T-cell (primary cell): Measurements from ENCODE around the gene AK4. TPM values are rescaled to one million over a fixed set of nuclear protein-coding genes. Genes with fewer than 3 reads are reported as not detected.

Experiments used
- ATAC-seq, 4 experiments: fragments of 200-7000 bp in 3 of 4; fragments of 150-1000 bp in 1 of 4; cut with Tn5 transposase; replicated peaks in 1 of 4; 1 replicate in 3 of 4; 2 replicates in 1 of 4; pipeline ENCODE4 v1.10.0; 2021; ENCODE audit warnings: moderate library complexity in 3 of 4, mild to moderate bottlenecking in 2 of 4, moderate number of reproducible peaks in 1 of 4
- CTCF ChIA-PET, 2 donors: fragments of 300-600 bp; sonication (Branson Sonifier 250); formaldehyde crosslinking; loops; one replicate each; lab custom pipeline; 2022; ENCODE audit warnings: antibody characterized with exemption in 2 of 2; lab: Charles Lee
- POLR2A ChIA-PET, 2 donors: fragments of 300-600 bp; sonication (Branson Sonifier 250); formaldehyde crosslinking; loops; one replicate each; lab custom pipeline; 2022; ENCODE audit warnings: antibody characterized with exemption in 2 of 2; lab: Charles Lee
- DNase-seq, 35 experiments: peaks; one replicate each; pipeline versions ENCODE4 v3.0.0 to v3.0.0-alpha.2; 2013 to 2023
- H3K27ac ChIP-seq: one replicate; pipeline ENCODE4 v1.5.1; 2013; ENCODE audit warnings: low read length
- H3K27me3 ChIP-seq, 2 experiments: replicated peaks in 1 of 2; 1 replicate in 1 of 2; 2 replicates in 1 of 2; pipeline versions ENCODE4 v1.6.1 to v1.7.0; 2013; ENCODE audit warnings: low read length in 1 of 2, mixed read lengths in 1 of 2; ENCODE audit not compliant: control insufficient read depth in 2 of 2, insufficient read depth in 2 of 2; ENCODE audit errors: extremely low read depth in 1 of 2
- H3K36me3 ChIP-seq, 2 donors: 1 replicate in 1 of 2; 2 replicates in 1 of 2; pipeline versions ENCODE4 v1.6.1 to v1.7.0; 2013; ENCODE audit warnings: low read length in 1 of 2; ENCODE audit not compliant: control insufficient read depth in 2 of 2, insufficient read depth in 1 of 2; ENCODE audit errors: extremely low read depth in 1 of 2
- H3K4me1 ChIP-seq, 2 experiments: 1 replicate in 1 of 2; 2 replicates in 1 of 2; pipeline versions ENCODE4 v1.6.1 to v1.7.0; 2013; ENCODE audit warnings: low read length in 2 of 2, mixed read lengths in 1 of 2; ENCODE audit not compliant: insufficient read depth in 2 of 2, control insufficient read depth in 1 of 2; ENCODE audit errors: extremely low read depth in 1 of 2
- H3K4me3 ChIP-seq, 2 donors: 1 replicate in 1 of 2; 2 replicates in 1 of 2; pipeline versions ENCODE4 v1.5.1 to v1.7.0; 2013; ENCODE audit warnings: mild to moderate bottlenecking in 2 of 2, low read length in 1 of 2, moderate library complexity in 1 of 2; ENCODE audit not compliant: control insufficient read depth in 1 of 2; ENCODE audit errors: extremely low read depth in 1 of 2
- H3K9me3 ChIP-seq: 2 replicates; pipeline ENCODE4 v1.7.0; 2013
- H3K27ac Mint-ChIP-seq, 2 donors: one replicate each; pipeline ENCODE4 v1.8.0; 2020 to 2021; ENCODE audit warnings: mild to moderate bottlenecking in 2 of 2, mixed read lengths in 2 of 2
- H3K27me3 Mint-ChIP-seq, 2 donors: one replicate each; pipeline ENCODE4 v1.8.0; 2021 to 2022; ENCODE audit warnings: mixed read lengths in 2 of 2
- H3K36me3 Mint-ChIP-seq: one replicate; pipeline ENCODE4 v1.8.0; 2021; ENCODE audit warnings: mixed read lengths
- H3K4me1 Mint-ChIP-seq, 3 donors: one replicate each; pipeline ENCODE4 v1.8.0; 2020 to 2022; ENCODE audit warnings: mixed read lengths in 3 of 3, mild to moderate bottlenecking in 1 of 3
- H3K4me3 Mint-ChIP-seq, 3 donors: one replicate each; pipeline ENCODE4 v1.8.0; 2020 to 2022; ENCODE audit warnings: mild to moderate bottlenecking in 3 of 3, mixed read lengths in 3 of 3, moderate library complexity in 3 of 3
- H3K9me3 Mint-ChIP-seq, 3 donors: one replicate each; pipeline ENCODE4 v1.8.0; 2020 to 2022; ENCODE audit warnings: mixed read lengths in 3 of 3
- WGBS: methylation state at CpG from one replicate; pipeline ENCODE4 v1.1.5; 2013; ENCODE audit warnings: missing lambda C conversion rate; ENCODE audit not compliant: insufficient coverage; 5-methylcytosine and 5-hydroxymethylcytosine counted together
- total RNA-seq, 35 experiments: library from RNA in 6 of 35; stranded (reverse) in 6 of 35; fragments of 120-200 nt in 1 of 35; gene quantifications; one replicate each; pipeline versions ENCODE4 v1.2.1 to v1.2.4 and lab custom pipeline; 2013 to 2026

AK4 gene
- total RNA-seq, 5 donors from 2014 or later (not counting 1 experiment from before 2014, with no cell fraction given): 0.18 to 2.4 (median 1.1) TPM

- no peaks in the 10 kb centered on the region for H3K4me1 ChIP-seq
- DNase-seq: no peak
- H3K4me1 Mint-ChIP-seq: no peaks in the 10 kb centered on the region
- H3K36me3 Mint-ChIP-seq: no peaks in the 10 kb centered on the region
- no peak for ATAC-seq
- no peaks in the 10 kb centered on the region for H3K9me3 Mint-ChIP-seq
- WGBS: 77% methylated on average over 3 of the region's 5 CpGs
- POLR2A ChIA-PET: interaction anchor here in 1 of 2 donors (0.6 kb wide), 1 partner anchor 42 kb away, joined by 3 read pairs; no protein-coding TSS in a partner anchor
- H3K36me3 ChIP-seq: no peaks in the 10 kb centered on the region
- no peak overlapping the region for H3K27ac ChIP-seq
- no peak overlapping the region for H3K4me3 ChIP-seq
- peaks cover 0 to 3% of the 10 kb centered on the region in 2 experiments for H3K27me3 ChIP-seq
- peak overlapping the region in 1 of 2 donors; percentile 21 for H3K27ac Mint-ChIP-seq
- CTCF ChIA-PET: interaction anchor here in 1 of 2 donors (0.5 kb wide), 1 partner anchor 214 kb away, joined by 3 read pairs; no protein-coding TSS in a partner anchor
- H3K4me3 Mint-ChIP-seq: no peak overlapping the region
- H3K9me3 ChIP-seq: no peaks in the 10 kb centered on the region
- H3K27me3 Mint-ChIP-seq: peaks cover 16 to 24% of the 10 kb centered on the region in 2 donors
These were observed 130.5 kb downstream of the AK4 start for GRCh38 chr1:65278376-65279069.

- H3K36me3 ChIP-seq: no peaks in the 10 kb centered on the region
- ATAC-seq: no peak
- H3K27ac Mint-ChIP-seq: peak overlapping the region in 1 of 2 donors; percentile 21
These were observed 131.2 kb downstream of the AK4 start for GRCh38 chr1:65279070-65279779.

More at GRCh38 chr1:65279070-65279779, 131.2 kb downstream of the AK4 start:
- 76% methylated on average over 3 of the region's 5 CpGs for WGBS
- H3K4me3 Mint-ChIP-seq: no peak overlapping the region
- no peak overlapping the region for H3K27ac ChIP-seq
- POLR2A ChIA-PET: interaction anchor here in 1 of 2 donors (0.6 kb wide), 1 partner anchor 43 kb away, joined by 3 read pairs; no protein-coding TSS in a partner anchor
- CTCF ChIA-PET: interaction anchor here in 1 of 2 donors (0.5 kb wide), 1 partner anchor 215 kb away, joined by 3 read pairs; no protein-coding TSS in a partner anchor
- peaks cover 16 to 24% of the 10 kb centered on the region in 2 donors for H3K27me3 Mint-ChIP-seq
- H3K9me3 ChIP-seq: no peaks in the 10 kb centered on the region
- DNase-seq: no peak
- no peaks in the 10 kb centered on the region for H3K4me1 ChIP-seq
- no peaks in the 10 kb centered on the region for H3K4me1 Mint-ChIP-seq
- H3K9me3 Mint-ChIP-seq: no peaks in the 10 kb centered on the region
- peaks cover 0 to 3% of the 10 kb centered on the region in 2 experiments for H3K27me3 ChIP-seq
- no peak overlapping the region for H3K4me3 ChIP-seq
- no peaks in the 10 kb centered on the region for H3K36me3 Mint-ChIP-seq

Other genes starting within 250 kb of the AK4 start
- 100 to 1,000 TPM; 272 to 323 (median 288) TPM for gene JAK1, start 181.7 kb upstream of the AK4 start, total RNA-seq
- 1 to 10 TPM; 1.4 to 5.2 (median 2.4) TPM for gene DNAJC6, start 161.3 kb downstream of the AK4 start, total RNA-seq